ENCODE measurements around the gene VEGFA. TPM values are rescaled to one million over a fixed set of nuclear protein-coding genes. Genes with fewer than 3 reads are reported as not detected.

VEGFA gene
- total and polyA plus RNA-seq, 2 of the 8 experiments (the other 6 are each of a cell fraction or from before 2014, with no cell fraction given) = 42.2 to 58.5 TPM

- ChIA-PET POLR2A (ENCODE audit: partially characterized antibody) (interaction anchor here (2.4 to 3.3 kb wide), 2 partner anchors 8 to 14 kb away, joined by 6 to 15 read pairs; no protein-coding TSS in a partner anchor), CTCF (ENCODE audit: partially characterized antibody) (interaction anchor here (0.9 to 9.9 kb wide), 10 partner anchors 10 to 287 kb away, joined by 3 to 73 read pairs (median 4); no protein-coding TSS in a partner anchor)
- no peak overlapping the region for H2BK5ac ChIP-seq (ENCODE audit: low read depth, low read length)
- H3K36me3 ChIP-seq (ENCODE audit: control insufficient read depth in 2 of 4, insufficient read depth in 4 of 4, low read length in 3 of 4) = no peaks in the 10 kb centered on the region
- no peak overlapping the region for H3K56ac ChIP-seq (replicated peaks; ENCODE audit: insufficient read length, low read depth, low read length)
- no peaks in the 10 kb centered on the region for H3K4me1 ChIP-seq (replicated peaks in 1 of 4; ENCODE audit: control insufficient read depth in 3 of 4, insufficient read depth in 4 of 4, low read length in 3 of 4)
- no peak overlapping the region for H2BK15ac ChIP-seq (ENCODE audit: low read length)
- no peak overlapping the region for H3K23ac ChIP-seq (ENCODE audit: insufficient read length)
- H3K79me1 ChIP-seq (ENCODE audit: low read depth, low read length) = no peaks in the 10 kb centered on the region
- no peak overlapping the region for H4K91ac ChIP-seq (replicated peaks; ENCODE audit: insufficient read length, low read length)
- no peak overlapping the region for H3K4me2 ChIP-seq (ENCODE audit: insufficient read depth in 1 of 2, low read depth in 2 of 2, low read length in 2 of 2)
- H3K79me2 ChIP-seq (ENCODE audit: control insufficient read depth in 1 of 2, insufficient read depth in 2 of 2, low read length in 2 of 2) = no peaks in the 10 kb centered on the region
- no peak overlapping the region for H3K14ac ChIP-seq (ENCODE audit: insufficient read length)
- no peak overlapping the region for H3K4ac ChIP-seq (replicated peaks; ENCODE audit: insufficient read length, low read depth, low read length)
- H3K9me3 ChIP-seq (ENCODE audit: insufficient read depth in 2 of 2, low read depth in 1 of 2, low read length in 1 of 2) = no peaks in the 10 kb centered on the region
- H2BK120ac ChIP-seq (replicated peaks; ENCODE audit: low read depth, low read length) = no peak overlapping the region
- H3K27ac ChIP-seq (ENCODE audit: low read depth, low read length) = no peak overlapping the region
- no peak overlapping the region for H3K9ac ChIP-seq (replicated peaks in 1 of 4; ENCODE audit: extremely low read depth in 1 of 4, low read depth in 3 of 4, low read length in 3 of 4)
- no peak for FAIRE-seq
- no peak overlapping the region for H4K8ac ChIP-seq (ENCODE audit: extremely low read depth, insufficient read depth, low read length)
- H3K18ac ChIP-seq (ENCODE audit: extremely low read depth, low read length) = no peak overlapping the region
- H3K27me3 ChIP-seq (replicated peaks in 1 of 4; ENCODE audit: control insufficient read depth in 3 of 4, extremely low read depth in 1 of 4, insufficient read depth in 3 of 4, low read length in 3 of 4) = no peaks in the 10 kb centered on the region
- no peak for DNase-seq (ENCODE audit: low read depth in 1 of 2, low spot score in 2 of 2)
- no peak overlapping the region for H2AFZ ChIP-seq (ENCODE audit: low read length)
- TF ChIP-seq MAX (IDR thresholded peaks at IDR 0.05) = no peak
- no peak for TF ChIP-seq EZH2 (IDR thresholded peaks at IDR 0.05; ENCODE audit: low read depth, low read length, severe bottlenecking)
- TF ChIP-seq, protein P1, sequence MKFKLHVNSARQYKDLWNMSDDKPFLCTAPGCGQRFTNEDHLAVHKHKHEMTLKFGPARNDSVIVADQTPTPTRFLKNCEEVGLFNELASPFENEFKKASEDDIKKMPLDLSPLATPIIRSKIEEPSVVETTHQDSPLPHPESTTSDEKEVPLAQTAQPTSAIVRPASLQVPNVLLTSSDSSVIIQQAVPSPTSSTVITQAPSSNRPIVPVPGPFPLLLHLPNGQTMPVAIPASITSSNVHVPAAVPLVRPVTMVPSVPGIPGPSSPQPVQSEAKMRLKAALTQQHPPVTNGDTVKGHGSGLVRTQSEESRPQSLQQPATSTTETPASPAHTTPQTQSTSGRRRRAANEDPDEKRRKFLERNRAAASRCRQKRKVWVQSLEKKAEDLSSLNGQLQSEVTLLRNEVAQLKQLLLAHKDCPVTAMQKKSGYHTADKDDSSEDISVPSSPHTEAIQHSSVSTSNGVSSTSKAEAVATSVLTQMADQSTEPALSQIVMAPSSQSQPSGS (IDR thresholded peaks at IDR 0.05; ENCODE audit: low read length) = no peak
- H2AK5ac ChIP-seq (ENCODE audit: low read depth, low read length) = no peak overlapping the region
- no peak overlapping the region for H3K4me3 ChIP-seq (ENCODE audit: extremely low read depth in 1 of 4, insufficient read depth in 2 of 4, low read depth in 3 of 4, low read length in 4 of 4)
- H4K5ac ChIP-seq (ENCODE audit: insufficient read length, low read depth, low read length) = no peak overlapping the region
- H4K20me1 ChIP-seq (replicated peaks in 1 of 2; ENCODE audit: control insufficient read depth in 1 of 2, insufficient read depth in 2 of 2, low read length in 2 of 2) = no peaks in the 10 kb centered on the region
- no peak overlapping the region for H2BK12ac ChIP-seq (ENCODE audit: low read depth, low read length)
- WGBS, 2 experiments (ENCODE audit: extremely low coverage in 1 of 2, insufficient coverage in 1 of 2, insufficient read length in 1 of 2, insufficient replicate concordance in 2 of 2, low coverage in 1 of 2, low lambda C conversion rate in 2 of 2, missing lambda C conversion rate in 1 of 2) = 83% methylated on average over 11 of the region's 11 CpGs; no CpG with 5 or more reads in 1 of the 2 experiments
- peaks cover 2% of the 10 kb centered on the region; the same call in 1 of the 2 replicates for H3K23me2 ChIP-seq (ENCODE audit: low read depth, low read length)
- H2BK20ac ChIP-seq (ENCODE audit: low read length) = no peak overlapping the region
Observed at GRCh38 chr6:43791745-43792422, 21.9 kb downstream of the VEGFA start.
